Lower leg skin (tissue), 3 donors: ENCODE data around the gene DIP2C.

Experiments used
- CTCF ChIP-seq, 3 donors: fragments of 450-650 bp; IDR thresholded peaks; one replicate each; pipeline ENCODE4 v1.5.1; 2016; ENCODE audit warnings: antibody characterized with exemption in 3 of 3, mild to moderate bottlenecking in 3 of 3, moderate library complexity in 2 of 3
- POLR2A ChIP-seq, 2 donors: fragments of 450-650 bp; IDR thresholded peaks; one replicate each; pipeline ENCODE4 v1.6.1; 2016 to 2017; ENCODE audit warnings: antibody characterized with exemption in 2 of 2, mild to moderate bottlenecking in 1 of 2, moderate library complexity in 1 of 2

- TF ChIP-seq CTCF (IDR thresholded peaks at IDR 0.05) (no peak), POLR2A (IDR thresholded peaks at IDR 0.05) (no peak)
Measured at GRCh38 chr10:310976-311639, 378.4 kb downstream of the DIP2C start.
